GM23338 (cell line): ENCODE results near the gene MCC. TPM values are rescaled to one million over a fixed set of nuclear protein-coding genes. Genes with fewer than 3 reads are reported as not detected.

ENCODE experiments used
- ATAC-seq: fragments of 200-7000 bp; cut with Tn5 transposase; 3 replicates; pipeline ENCODE4 v1.9.1; 2020
- DNase-seq: peaks from one replicate; pipeline ENCODE4 v3.0.0-alpha.2; 2015; ENCODE audit warnings: low spot score
- H2AFZ ChIP-seq: fragments of 200-600 bp; sonication (generic); 2 replicates; pipeline ENCODE4 v1.8.0; 2016; ENCODE audit warnings: antibody characterized with exemption, mild to moderate bottlenecking, moderate library complexity
- H3F3A ChIP-seq: fragments of 200-600 bp; sonication (generic); replicated peaks from 2 replicates; pipeline ENCODE4 v1.8.0; 2017; ENCODE audit warnings: antibody characterized with exemption, mixed run types, low read depth
- H3K27ac ChIP-seq: fragments of 200-600 bp; sonication (generic); 2 replicates; pipeline ENCODE4 v1.6.1; 2016; ENCODE audit warnings: low read depth
- H3K27me3 ChIP-seq: fragments of 200-600 bp; sonication (generic); 2 replicates; pipeline ENCODE4 v1.8.0; 2016; ENCODE audit warnings: mild to moderate bottlenecking, mixed run types, moderate library complexity; ENCODE audit not compliant: insufficient read depth
- H3K36me3 ChIP-seq: fragments of 200-600 bp; sonication (generic); 2 replicates; pipeline ENCODE4 v1.8.0; 2016; ENCODE audit warnings: mild to moderate bottlenecking; ENCODE audit not compliant: insufficient read depth
- H3K4me1 ChIP-seq: fragments of 200-600 bp; sonication (generic); 2 replicates; pipeline ENCODE4 v1.8.0; 2016; ENCODE audit warnings: mild to moderate bottlenecking, moderate library complexity; ENCODE audit not compliant: insufficient read depth
- H3K4me2 ChIP-seq: fragments of 200-600 bp; sonication (generic); 2 replicates; pipeline ENCODE4 v1.7.1; 2017; ENCODE audit warnings: mixed run types
- H3K4me3 ChIP-seq: fragments of 200-600 bp; sonication (generic); 2 replicates; pipeline ENCODE4 v1.6.1; 2016; ENCODE audit warnings: mixed run types
- H3K79me2 ChIP-seq: fragments of 200-600 bp; sonication (generic); replicated peaks from 2 replicates; pipeline ENCODE4 v1.8.0; 2017; ENCODE audit warnings: mild to moderate bottlenecking; ENCODE audit not compliant: insufficient read depth
- H3K9me2 ChIP-seq: fragments of 200-600 bp; sonication (generic); 2 replicates; pipeline ENCODE4 v1.8.0; 2017; ENCODE audit not compliant: insufficient read depth
- H4K20me1 ChIP-seq: fragments of 200-600 bp; sonication (generic); replicated peaks from 2 replicates; pipeline ENCODE4 v1.8.0; 2017; ENCODE audit warnings: mild to moderate bottlenecking; ENCODE audit not compliant: insufficient read depth
- H3K27ac Mint-ChIP-seq: 2 replicates; pipeline ENCODE4 v1.8.0; 2020; ENCODE audit warnings: inconsistent platforms, mild to moderate bottlenecking, moderate library complexity, mixed read lengths
- H3K27me3 Mint-ChIP-seq: 3 replicates; pipeline ENCODE4 v1.8.0; 2022; ENCODE audit warnings: low read depth, mild to moderate bottlenecking, moderate library complexity, mixed read lengths, inconsistent platforms; ENCODE audit not compliant: insufficient read depth, poor library complexity
- H3K36me3 Mint-ChIP-seq: 3 replicates; pipeline ENCODE4 v1.8.0; 2021; ENCODE audit warnings: low read depth, mild to moderate bottlenecking, inconsistent platforms, moderate library complexity, mixed read lengths
- H3K4me1 Mint-ChIP-seq: 3 replicates; pipeline ENCODE4 v1.8.0; 2020; ENCODE audit warnings: mild to moderate bottlenecking, inconsistent platforms, mixed read lengths
- H3K4me3 Mint-ChIP-seq: 3 replicates; pipeline ENCODE4 v1.8.0; 2021; ENCODE audit warnings: moderate library complexity, mild to moderate bottlenecking, inconsistent platforms, mixed read lengths
- H3K9me3 Mint-ChIP-seq: 3 replicates; pipeline ENCODE4 v1.8.0; 2020; ENCODE audit warnings: moderate library complexity, mild to moderate bottlenecking, inconsistent platforms, mixed read lengths
- CREB1 ChIP-seq: fragments of 250-450 bp; sonication (Bioruptor Pico); IDR thresholded peaks from 2 replicates; pipeline ENCODE4 v1.5.0; 2020; ENCODE audit warnings: low read depth, mild to moderate bottlenecking, moderate library complexity
- CTCF ChIP-seq, 2 experiments: fragments of 200-600 bp in 1 of 2; sonication (generic) in 1 of 2; conservative IDR thresholded peaks; 2 replicates each; pipeline versions ENCODE4 v1.5.1 to v1.6.1; 2016 to 2017; ENCODE audit warnings: antibody characterized with exemption in 2 of 2, low read depth in 2 of 2, mild to moderate bottlenecking in 2 of 2, moderate library complexity in 1 of 2
- ETS1 ChIP-seq: IDR thresholded peaks from 2 replicates; pipeline ENCODE4 v1.6.1; 2016; ENCODE audit warnings: antibody characterized with exemption
- EZH2 ChIP-seq: fragments of 200-600 bp; sonication (generic); IDR thresholded peaks from one replicate; pipeline ENCODE4 v1.8.0; 2017; ENCODE audit warnings: antibody characterized with exemption, mild to moderate bottlenecking, low read depth; ENCODE audit not compliant: unreplicated experiment
- EZH2phosphoT487 ChIP-seq: fragments of 200-600 bp; sonication (generic); IDR thresholded peaks from one replicate; pipeline ENCODE4 v1.8.1; 2018; ENCODE audit warnings: antibody characterized with exemption; ENCODE audit not compliant: unreplicated experiment
- JUNB ChIP-seq: IDR thresholded peaks from one replicate; pipeline ENCODE4 v1.6.1; 2016; ENCODE audit warnings: antibody characterized with exemption; ENCODE audit not compliant: unreplicated experiment
- NANOG ChIP-seq: IDR thresholded peaks from 2 replicates; pipeline ENCODE4 v1.6.1; 2016; ENCODE audit warnings: antibody characterized with exemption, borderline replicate concordance
- POLR2AphosphoS5 ChIP-seq: IDR thresholded peaks from 2 replicates; pipeline ENCODE4 v1.6.1; 2016; ENCODE audit warnings: antibody characterized with exemption, low read depth
- REST ChIP-seq: IDR thresholded peaks from one replicate; pipeline ENCODE4 v1.6.1; 2018; ENCODE audit warnings: antibody characterized with exemption; ENCODE audit not compliant: unreplicated experiment
- STAT1 ChIP-seq: IDR thresholded peaks from one replicate; pipeline ENCODE4 v1.6.1; 2016; ENCODE audit warnings: antibody characterized with exemption; ENCODE audit not compliant: unreplicated experiment
- ZNF114 ChIP-seq: fragments of 250-450 bp; sonication (Bioruptor Pico); IDR thresholded peaks from 2 replicates; pipeline ENCODE4 v1.5.0; 2020; ENCODE audit warnings: mild to moderate bottlenecking, moderate library complexity
- polyA plus RNA-seq: library from polyadenylated mRNA; unstranded; fragments of >200 nt; fragmentation: Nextera tagmentation; extraction: Ambion mirVana; gene quantifications from 2 replicates; pipeline ENCODE4 v1.2.1, GENCODE V29; 2016
- total RNA-seq: library from RNA; depleted of rRNA; stranded (reverse); fragments of >200 nt; shearing (Covaris generic); gene quantifications from 2 replicates; pipeline ENCODE4 v1.2.3, GENCODE V29; 2014

MCC gene
- total and polyA plus RNA-seq, 2 experiments from 2014 or later = 3.8 to 10.1 TPM

- no peaks in the 10 kb centered on the region; the same call in 2 of the 3 replicates for H3K9me3 Mint-ChIP-seq
- TF ChIP-seq REST (no peak), CREB1 (CRISPR knock-in tag) (no peak), NANOG (no peak), CTCF (conservative IDR thresholded peaks at IDR 0.05; ENCODE audit: low read depth in 2 of 2) (no peak), JUNB (no peak)
- no peak overlapping the region for H3K4me3 Mint-ChIP-seq
These were observed 420.5 kb downstream of the MCC start for GRCh38 chr5:113067635-113068344.

GRCh38 chr5:113065626-113066025 is 422.6 kb downstream of the MCC start:
- Histone ChIP-seq H3K9me2 (peaks cover 12% of the 10 kb centered on the region), H3K79me2 (no peaks in the 10 kb centered on the region), H3K27ac (no peak overlapping the region), H3K4me2 (no peak overlapping the region), H4K20me1 (no peaks in the 10 kb centered on the region), H3F3A (peaks cover 8% of the 10 kb centered on the region; the same call in 1 of the 2 replicates), H3K4me3 (no peak overlapping the region), H2AFZ (no peak overlapping the region), H3K4me1 (peaks cover 14% of the 10 kb centered on the region), H3K27me3 (no peaks in the 10 kb centered on the region), H3K36me3 (0 out of 2 replicates have a peak, but pooled peaks cover 4% of the 10 kb centered on the region)
- peaks cover 19% of the 10 kb centered on the region for H3K4me1 Mint-ChIP-seq
- H3K27ac Mint-ChIP-seq = no peak overlapping the region
- H3K27me3 Mint-ChIP-seq = peaks cover 10% of the 10 kb centered on the region
- H3K36me3 Mint-ChIP-seq = peaks cover 29% of the 10 kb centered on the region
- ATAC-seq (no peak), DNase-seq (no peak)
- no peak overlapping the region for H3K4me3 Mint-ChIP-seq
- H3K9me3 Mint-ChIP-seq = no peaks in the 10 kb centered on the region; the same call in 2 of the 3 replicates
- TF ChIP-seq STAT1 (no peak), EZH2phosphoT487 (no peak), ETS1 (no peak), CREB1 (CRISPR knock-in tag) (no peak), JUNB (no peak), ZNF114 (CRISPR knock-in tag) (no peak), NANOG (no peak), POLR2AphosphoS5 (no peak), EZH2 (no peak)

More at GRCh38 chr5:113067635-113068344, 420.5 kb downstream of the MCC start:
- H3K4me1 Mint-ChIP-seq = peaks cover 35% of the 10 kb centered on the region
- Histone ChIP-seq H3F3A (peaks cover 8% of the 10 kb centered on the region; the same call in 1 of the 2 replicates), H4K20me1 (no peaks in the 10 kb centered on the region), H3K27ac (no peak overlapping the region), H3K79me2 (no peaks in the 10 kb centered on the region), H3K27me3 (no peaks in the 10 kb centered on the region), H3K4me2 (no peak overlapping the region), H3K4me3 (no peak overlapping the region), H3K9me2 (peaks cover 17% of the 10 kb centered on the region), H3K4me1 (peaks cover 27% of the 10 kb centered on the region), H3K36me3 (0 out of 2 replicates have a peak, but pooled peaks cover 4% of the 10 kb centered on the region), H2AFZ (no peak overlapping the region)
- no peak overlapping the region for H3K27ac Mint-ChIP-seq
- H3K27me3 Mint-ChIP-seq = peaks cover 10% of the 10 kb centered on the region
- ATAC-seq = no peak
- no peak for DNase-seq
- peaks cover 39% of the 10 kb centered on the region for H3K36me3 Mint-ChIP-seq
